ENCODE data around the gene ZBTB4.

DNA sequence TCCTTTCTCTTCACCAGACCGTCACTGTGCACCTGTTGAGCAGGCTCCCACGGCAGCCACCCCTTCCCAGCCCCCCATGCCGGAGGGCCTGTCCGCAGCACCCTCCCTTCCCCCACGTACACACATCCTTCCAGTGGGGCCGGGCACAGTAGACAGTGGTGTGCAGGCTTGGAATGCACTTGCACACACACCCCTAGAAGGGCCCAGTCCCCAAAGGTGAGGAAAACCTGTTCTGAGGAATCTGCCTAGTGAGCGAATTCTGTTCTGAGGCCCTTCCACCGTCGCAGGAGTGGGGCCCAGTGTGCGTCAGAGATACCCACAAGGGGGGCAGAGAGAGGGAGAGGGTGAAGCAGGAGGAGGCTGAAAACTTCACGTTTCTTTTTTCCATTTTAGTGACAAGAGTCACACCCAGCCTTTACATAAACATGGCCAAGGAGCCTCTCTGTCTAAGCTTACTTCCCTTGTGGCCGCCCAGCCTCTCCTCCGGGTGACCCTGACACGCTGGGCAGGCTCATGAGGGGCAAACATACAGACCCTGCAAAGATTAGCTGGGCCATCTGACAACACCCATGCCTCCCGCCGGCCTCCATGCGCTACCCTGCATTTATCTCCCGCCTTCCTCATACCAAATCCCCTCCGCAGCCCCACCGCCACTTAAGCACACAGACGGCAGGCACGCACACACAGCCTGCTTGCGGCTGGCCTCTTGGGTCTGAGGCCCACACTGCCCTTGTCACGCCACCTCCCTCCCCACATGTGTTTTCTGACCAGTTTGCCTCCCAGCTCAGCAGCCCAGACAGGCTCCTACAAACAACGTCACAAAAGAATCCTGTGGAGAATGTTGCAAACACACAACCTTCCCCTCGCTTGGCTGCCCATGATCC lies 1.8 kb downstream of the ZBTB4 start:
- TF ChIP-seq, protein P1, sequence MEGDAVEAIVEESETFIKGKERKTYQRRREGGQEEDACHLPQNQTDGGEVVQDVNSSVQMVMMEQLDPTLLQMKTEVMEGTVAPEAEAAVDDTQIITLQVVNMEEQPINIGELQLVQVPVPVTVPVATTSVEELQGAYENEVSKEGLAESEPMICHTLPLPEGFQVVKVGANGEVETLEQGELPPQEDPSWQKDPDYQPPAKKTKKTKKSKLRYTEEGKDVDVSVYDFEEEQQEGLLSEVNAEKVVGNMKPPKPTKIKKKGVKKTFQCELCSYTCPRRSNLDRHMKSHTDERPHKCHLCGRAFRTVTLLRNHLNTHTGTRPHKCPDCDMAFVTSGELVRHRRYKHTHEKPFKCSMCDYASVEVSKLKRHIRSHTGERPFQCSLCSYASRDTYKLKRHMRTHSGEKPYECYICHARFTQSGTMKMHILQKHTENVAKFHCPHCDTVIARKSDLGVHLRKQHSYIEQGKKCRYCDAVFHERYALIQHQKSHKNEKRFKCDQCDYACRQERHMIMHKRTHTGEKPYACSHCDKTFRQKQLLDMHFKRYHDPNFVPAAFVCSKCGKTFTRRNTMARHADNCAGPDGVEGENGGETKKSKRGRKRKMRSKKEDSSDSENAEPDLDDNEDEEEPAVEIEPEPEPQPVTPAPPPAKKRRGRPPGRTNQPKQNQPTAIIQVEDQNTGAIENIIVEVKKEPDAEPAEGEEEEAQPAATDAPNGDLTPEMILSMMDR (conservative IDR thresholded peaks at IDR 0.05; ENCODE audit: low read length): no peak
- TF ChIP-seq EZH2phosphoT487 (IDR thresholded peaks at IDR 0.05; ENCODE audit: borderline replicate concordance, low read depth, low read length): no peak
